PFSK-1 (cell line): ENCODE results near the gene SPATA16.

Experiments used
- FOXP2 ChIP-seq: optimal IDR thresholded peaks from 2 replicates; pipeline ENCODE3; 2011; ENCODE audit warnings: borderline replicate concordance, control low read depth, inconsistent platforms; ENCODE audit not compliant: insufficient read depth; ENCODE audit errors: extremely low read length, extremely low read depth
- POLR2AphosphoS5 ChIP-seq: IDR thresholded peaks from 2 replicates; pipeline ENCODE4 v1.6.1; 2012; ENCODE audit warnings: low read depth, mild to moderate bottlenecking, control low read depth, low read length, moderate library complexity
- SIN3A ChIP-seq: IDR thresholded peaks from 2 replicates; pipeline ENCODE4 v1.6.1; 2012; ENCODE audit warnings: mild to moderate bottlenecking, low read length, moderate library complexity, borderline replicate concordance; ENCODE audit not compliant: insufficient read depth
- TAF1 ChIP-seq: IDR thresholded peaks from 2 replicates; pipeline ENCODE4 v1.6.1; 2012; ENCODE audit warnings: low read length, control low read depth, borderline replicate concordance; ENCODE audit not compliant: insufficient read depth
- TF ChIP-seq, protein P1 (sequence below), 2 experiments: IDR thresholded peaks; 2 replicates each; pipeline versions ENCODE4 v1.6.1 to v1.8.0; 2011 to 2012; ENCODE audit warnings: low read depth in 2 of 2, low read length in 2 of 2, control low read depth in 1 of 2, inconsistent platforms in 1 of 2, mild to moderate bottlenecking in 1 of 2, moderate library complexity in 1 of 2; ENCODE audit not compliant: insufficient read depth in 1 of 2

SPATA16 gene

DNA sequence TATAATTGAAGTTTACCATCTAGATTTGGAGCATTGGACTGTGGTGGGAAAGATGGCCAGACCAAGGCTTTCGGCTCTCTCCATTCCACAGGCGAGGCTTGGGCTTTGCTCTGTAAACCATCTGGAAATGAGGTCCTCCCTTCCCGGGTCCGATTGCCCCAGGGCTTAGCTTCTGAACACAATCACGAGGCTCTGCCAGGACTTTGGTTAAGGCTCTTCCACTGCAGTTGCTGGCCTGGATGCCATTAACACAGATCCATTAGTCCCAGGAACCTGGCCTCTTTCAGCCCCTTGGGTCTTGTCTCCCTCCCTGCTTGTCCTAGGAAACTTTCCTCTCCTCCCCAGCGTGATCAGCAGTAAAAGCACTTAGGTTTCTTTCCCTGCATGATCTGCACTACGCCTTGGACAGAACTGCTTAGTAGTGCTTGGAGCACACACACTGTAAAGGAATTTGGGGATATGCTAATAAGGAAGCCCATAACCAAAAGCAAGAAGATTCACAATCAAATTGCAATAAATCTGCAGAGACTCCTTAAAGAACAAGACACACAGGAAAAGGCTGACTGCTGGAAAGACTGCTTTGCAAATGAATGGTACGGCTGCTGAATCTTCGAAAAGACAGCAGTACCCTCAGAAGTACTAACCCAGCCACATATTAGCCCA lies 236.2 kb downstream of the SPATA16 start:
- TF ChIP-seq FOXP2: no peak
- no peak for TF ChIP-seq SIN3A

DNA sequence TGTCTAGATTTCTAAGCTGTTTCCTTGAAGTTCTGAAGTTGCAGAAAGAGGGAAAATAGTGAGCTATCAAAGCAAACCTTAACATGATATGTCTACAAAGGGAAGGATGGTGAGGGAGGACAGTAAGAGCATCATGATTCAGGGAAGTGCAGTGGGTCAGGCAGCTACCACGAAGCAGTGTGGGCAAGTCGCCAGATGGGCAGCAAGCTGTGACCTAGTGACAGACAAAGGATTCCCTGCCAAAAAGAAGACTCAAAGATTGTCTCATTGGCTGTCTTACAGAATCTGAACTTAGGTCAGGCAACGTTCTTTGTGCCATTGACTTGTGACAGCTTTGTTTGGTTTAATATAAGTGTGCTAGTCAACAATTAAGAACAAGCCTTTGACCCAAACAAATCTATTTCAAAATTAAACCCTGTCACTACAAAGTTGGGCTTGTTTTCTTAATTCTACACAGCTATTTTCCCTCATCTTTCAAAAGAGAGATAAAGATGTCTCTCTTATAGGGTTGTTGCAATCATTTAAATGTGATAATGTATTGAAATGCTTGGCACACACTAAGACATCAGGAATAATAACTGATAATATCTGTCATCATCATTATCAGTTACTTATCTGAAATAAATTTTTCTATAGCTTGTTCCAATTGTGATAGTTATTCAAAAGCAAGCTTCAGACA lies 237.3 kb downstream of the SPATA16 start:
- TF ChIP-seq, protein P1, sequence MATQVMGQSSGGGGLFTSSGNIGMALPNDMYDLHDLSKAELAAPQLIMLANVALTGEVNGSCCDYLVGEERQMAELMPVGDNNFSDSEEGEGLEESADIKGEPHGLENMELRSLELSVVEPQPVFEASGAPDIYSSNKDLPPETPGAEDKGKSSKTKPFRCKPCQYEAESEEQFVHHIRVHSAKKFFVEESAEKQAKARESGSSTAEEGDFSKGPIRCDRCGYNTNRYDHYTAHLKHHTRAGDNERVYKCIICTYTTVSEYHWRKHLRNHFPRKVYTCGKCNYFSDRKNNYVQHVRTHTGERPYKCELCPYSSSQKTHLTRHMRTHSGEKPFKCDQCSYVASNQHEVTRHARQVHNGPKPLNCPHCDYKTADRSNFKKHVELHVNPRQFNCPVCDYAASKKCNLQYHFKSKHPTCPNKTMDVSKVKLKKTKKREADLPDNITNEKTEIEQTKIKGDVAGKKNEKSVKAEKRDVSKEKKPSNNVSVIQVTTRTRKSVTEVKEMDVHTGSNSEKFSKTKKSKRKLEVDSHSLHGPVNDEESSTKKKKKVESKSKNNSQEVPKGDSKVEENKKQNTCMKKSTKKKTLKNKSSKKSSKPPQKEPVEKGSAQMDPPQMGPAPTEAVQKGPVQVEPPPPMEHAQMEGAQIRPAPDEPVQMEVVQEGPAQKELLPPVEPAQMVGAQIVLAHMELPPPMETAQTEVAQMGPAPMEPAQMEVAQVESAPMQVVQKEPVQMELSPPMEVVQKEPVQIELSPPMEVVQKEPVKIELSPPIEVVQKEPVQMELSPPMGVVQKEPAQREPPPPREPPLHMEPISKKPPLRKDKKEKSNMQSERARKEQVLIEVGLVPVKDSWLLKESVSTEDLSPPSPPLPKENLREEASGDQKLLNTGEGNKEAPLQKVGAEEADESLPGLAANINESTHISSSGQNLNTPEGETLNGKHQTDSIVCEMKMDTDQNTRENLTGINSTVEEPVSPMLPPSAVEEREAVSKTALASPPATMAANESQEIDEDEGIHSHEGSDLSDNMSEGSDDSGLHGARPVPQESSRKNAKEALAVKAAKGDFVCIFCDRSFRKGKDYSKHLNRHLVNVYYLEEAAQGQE (IDR thresholded peaks at IDR 0.05; ENCODE audit: insufficient read depth in 1 of 2, low read depth in 2 of 2, low read length in 2 of 2): no peak
- TF ChIP-seq POLR2AphosphoS5 (no peak), SIN3A (no peak), TAF1 (no peak), FOXP2 (no peak)

DNA sequence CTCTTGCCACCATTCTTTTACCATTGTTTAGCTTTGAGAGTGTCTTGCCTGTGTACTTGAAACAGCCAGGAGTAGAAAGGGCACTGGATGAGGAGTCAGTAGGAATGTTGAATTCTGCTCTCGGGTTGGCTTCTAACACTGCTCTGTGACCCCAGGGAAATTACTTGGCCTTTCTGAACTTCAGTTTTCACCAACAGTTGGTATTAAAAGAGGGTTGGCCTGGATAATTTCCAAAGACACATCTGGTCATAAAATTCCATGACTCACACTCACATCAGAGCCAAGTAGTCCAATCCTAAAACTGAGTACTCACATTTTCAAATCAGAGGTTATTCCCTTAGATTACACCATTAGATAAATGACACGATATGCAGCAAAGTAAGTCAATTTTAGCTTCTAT lies 248.9 kb downstream of the SPATA16 start:
- TF ChIP-seq SIN3A: no peak
- no peak for TF ChIP-seq FOXP2
- no peak for TF ChIP-seq TAF1
- TF ChIP-seq, protein P1 (IDR thresholded peaks at IDR 0.05; ENCODE audit: insufficient read depth in 1 of 2, low read depth in 2 of 2, low read length in 2 of 2): no peak
- no peak for TF ChIP-seq POLR2AphosphoS5

DNA sequence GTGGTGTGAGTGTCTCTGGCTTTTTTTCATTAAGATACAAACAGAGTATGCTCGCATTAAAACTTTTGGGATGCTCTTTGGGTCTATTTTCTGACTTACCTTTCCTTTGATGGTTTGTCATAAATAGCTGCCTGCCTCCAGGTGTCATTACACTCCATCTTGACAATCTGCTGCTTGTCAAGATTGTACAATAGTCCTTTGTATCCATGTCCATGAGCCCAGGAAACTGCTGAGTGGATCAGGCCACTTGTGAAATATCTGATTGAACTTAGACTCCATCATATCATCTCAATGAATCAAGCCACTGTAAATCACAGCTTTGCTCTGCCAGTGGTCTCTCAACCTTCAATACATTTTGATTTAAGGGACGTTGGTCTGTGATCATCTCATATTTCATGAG lies 255.3 kb downstream of the SPATA16 start:
- TF ChIP-seq, protein P1 (IDR thresholded peaks at IDR 0.05; ENCODE audit: insufficient read depth in 1 of 2, low read depth in 2 of 2, low read length in 2 of 2): no peak
- TF ChIP-seq FOXP2 (no peak), POLR2AphosphoS5 (no peak), SIN3A (no peak), TAF1 (no peak)

DNA sequence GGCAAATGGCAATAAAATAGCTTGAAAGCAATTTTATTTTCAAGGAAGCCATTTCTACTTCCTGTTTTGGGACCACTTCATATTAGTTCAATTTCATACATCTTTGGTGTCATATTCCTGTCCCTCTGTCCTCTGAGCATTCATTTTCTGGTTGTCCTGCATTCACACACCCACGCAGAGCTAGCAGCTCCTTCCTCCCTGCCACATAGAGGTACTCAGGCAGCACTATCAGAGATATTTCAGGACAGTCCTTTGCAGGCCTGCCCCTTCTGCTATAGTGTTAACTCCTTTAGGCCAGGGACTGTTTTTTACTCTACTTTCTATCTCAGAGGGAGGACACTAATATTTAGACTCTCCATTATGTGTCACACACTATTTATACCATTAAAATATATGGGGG lies 258.5 kb downstream of the SPATA16 start:
- TF ChIP-seq POLR2AphosphoS5 (no peak), FOXP2 (no peak), SIN3A (no peak), TAF1 (no peak)
- TF ChIP-seq, protein P1 (IDR thresholded peaks at IDR 0.05; ENCODE audit: insufficient read depth in 1 of 2, low read depth in 2 of 2, low read length in 2 of 2): no peak
